Stimulated activated naive CD4-positive, alpha-beta T cell treated with Interleukin-2 at 50 U/mL for 16 hours (primary cell): ENCODE measurements around the gene LRP1.

Experiments used
- DNase-seq: peaks from one replicate; lab custom pipeline; 2025; lab: John Stamatoyannopoulos, UW

The LRP1 gene

DNA sequence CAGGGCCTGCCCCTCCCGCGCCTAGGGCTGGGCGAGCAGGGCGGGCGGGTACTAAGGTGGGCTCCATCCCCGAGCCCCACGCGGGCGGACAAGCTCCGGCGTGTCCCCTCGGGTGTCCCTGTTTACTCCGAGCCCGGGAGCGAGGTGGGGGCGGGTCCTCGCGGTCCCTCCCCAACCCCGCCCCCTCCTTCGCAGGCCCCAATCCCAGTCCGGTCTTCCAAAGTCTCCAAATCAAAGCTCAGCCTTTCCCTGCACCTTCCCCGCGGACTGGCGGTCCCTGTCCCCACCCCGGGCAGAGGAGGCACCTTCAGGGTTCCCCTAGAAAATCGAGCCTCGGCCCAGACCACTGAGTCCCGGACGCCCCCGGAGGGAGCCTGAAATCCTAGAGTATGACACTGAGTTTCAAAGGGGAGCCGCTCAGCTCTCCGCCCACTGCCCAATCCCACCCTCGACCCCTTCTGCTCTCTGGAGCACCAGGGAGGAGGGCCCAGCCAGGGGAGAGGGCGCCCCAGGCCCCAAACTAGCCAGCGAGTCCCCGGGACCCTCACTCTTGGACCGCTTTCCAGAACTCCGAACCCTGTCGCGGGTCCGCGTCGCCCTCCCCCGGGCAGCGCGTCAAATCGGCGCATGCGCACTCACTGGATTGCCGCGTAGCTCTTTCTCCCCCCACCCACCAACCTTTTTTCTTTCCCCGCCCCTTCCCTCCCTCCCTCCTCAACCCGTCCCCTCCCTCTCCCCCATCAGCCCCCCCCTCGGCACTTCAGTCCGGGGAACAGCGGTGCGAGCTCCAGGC lies at the start of gene LRP1:
TSS of gene LRP1 (plus strand) at position 758 of the 793 bp plus-strand sequence. CDS start 482 bp downstream, outside the sequence.
- peak; percentile 73 for DNase-seq

DNA sequence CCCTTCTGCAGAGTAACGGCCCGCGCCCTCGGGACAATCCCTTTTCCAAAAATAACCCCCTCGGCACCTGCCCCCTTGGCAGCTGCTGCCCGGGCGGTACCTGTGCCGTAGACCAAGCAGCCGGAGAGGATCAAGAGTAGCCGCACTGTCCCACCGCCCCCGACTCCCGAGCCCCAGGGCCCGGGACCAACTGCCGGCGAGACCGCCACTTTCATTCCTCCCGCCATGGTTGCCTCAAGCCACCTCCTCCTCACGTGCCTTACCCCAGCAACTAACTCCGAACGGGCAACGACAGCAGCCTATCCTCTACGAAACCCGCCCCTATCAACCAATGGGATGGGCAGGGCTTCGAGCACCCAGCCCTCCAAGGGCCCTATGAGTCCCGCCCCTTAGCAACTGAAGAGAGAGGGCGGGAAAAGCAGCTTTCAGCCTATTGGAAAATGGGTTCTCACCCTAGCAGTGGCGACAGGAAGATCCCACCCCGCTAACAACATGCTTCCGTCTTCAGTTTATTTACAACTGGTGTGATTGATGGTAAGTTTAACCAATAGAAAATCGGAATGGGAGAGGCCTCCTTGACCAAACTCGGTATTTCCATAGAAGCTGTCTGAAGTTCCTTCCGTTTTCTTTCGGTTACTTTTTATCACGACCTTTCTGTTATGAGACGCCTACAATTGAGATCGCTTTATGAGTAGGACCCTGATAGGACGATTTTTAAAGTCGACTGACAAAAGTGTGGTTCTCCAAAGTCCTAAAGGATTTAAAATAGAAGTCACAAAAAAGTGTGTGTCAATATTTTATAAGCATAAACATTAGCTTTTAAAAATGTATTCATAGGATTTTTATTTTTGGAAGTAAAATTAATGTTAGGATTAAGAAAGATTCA lies 49.5 kb upstream of the LRP1 start, which contains the start of gene NEMP1:
TSS of gene NEMP1 (minus strand) at position 273 of the 886 bp plus-strand sequence. CDS start at position 227, 46 bp downstream.
- peak; percentile 97 for DNase-seq

DNA sequence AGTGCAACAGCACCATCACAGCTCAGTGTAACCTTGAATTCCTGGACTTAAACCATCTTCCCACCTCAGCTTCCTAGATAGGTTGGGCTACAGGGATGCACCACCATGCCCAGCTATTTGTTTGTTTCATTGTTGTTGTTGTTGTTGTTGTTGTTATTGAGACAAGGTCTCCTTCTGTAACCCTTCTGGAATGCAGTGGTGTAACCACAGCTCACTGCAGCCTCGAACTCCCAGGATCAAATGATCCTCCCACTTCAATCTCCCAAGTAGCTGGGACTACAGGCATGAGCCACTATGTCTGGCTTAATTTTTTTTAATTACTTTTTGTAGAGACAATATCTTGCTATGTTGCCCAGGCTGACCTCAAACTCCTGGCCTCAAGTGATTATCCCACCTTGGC lies 48.5 kb upstream of the LRP1 start:
- no peak for DNase-seq

DNA sequence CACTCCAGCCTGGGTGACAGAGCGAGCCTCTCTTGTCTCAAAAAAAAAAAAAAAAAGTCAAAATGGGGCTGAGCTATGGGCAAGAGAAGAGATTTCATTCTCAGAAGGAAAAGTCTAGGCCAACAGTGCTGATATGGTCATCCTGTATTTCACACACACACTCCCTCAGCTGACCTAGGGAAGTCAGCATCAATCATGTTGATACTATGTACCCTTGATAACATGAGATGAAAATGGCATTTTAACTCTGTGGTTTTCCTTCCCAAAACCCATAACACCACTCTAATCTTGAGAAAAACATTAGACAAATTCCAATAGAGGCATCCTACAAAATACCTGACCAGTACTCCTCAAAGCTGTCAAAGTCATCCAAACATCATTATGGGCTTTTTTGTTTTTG lies 47.4 kb upstream of the LRP1 start:
- DNase-seq = no peak

DNA sequence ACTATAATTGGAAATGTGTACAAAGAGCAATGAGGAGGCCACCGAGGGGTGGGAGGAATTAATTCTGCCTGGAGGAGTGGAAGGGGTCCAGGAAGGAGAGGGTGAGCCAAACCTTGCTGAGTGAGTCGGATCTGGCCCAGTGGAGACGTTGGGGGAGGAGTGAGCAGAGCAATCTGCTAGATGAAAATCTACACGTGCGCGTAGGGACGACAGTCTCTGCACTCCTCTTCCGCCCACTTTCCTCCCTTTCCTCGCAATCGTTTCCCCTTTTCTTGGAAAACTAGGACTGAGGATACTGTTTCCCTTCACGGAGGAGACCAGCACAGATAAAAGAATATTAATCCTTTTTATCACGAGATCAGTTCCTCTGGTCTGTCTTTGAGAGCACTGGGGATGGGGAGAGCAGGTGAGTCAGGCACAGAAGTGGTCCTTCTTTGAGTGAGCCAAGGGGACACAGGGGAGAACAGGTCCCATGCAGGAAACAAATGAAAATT lies 42.2 kb upstream of the LRP1 start:
- no peak for DNase-seq

DNA sequence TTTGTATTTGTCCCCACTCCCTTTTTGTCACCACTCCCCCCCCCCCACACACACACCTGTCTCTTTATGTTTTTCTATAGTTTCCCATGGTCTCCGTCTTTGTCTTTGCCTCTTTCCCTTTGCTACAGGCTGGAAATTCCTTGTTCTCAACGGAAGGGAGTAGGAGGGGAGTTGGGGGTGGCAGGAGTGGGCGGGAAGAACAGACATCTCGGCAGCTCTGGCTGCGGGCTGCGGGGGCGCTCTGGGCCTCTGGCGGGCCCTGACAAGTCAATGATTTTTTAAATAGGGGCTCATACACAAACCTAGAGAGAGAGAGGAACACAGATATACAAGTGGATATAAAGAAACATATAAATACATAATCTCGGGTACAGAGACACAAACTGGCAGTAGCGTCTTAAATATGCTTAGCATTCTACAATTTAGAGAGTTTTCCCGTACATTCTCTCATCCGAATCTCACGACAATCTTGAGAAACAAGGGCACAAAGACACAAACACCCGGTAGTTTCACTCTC lies 41.7 kb upstream of the LRP1 start:
- peak; percentile 60 for DNase-seq

DNA sequence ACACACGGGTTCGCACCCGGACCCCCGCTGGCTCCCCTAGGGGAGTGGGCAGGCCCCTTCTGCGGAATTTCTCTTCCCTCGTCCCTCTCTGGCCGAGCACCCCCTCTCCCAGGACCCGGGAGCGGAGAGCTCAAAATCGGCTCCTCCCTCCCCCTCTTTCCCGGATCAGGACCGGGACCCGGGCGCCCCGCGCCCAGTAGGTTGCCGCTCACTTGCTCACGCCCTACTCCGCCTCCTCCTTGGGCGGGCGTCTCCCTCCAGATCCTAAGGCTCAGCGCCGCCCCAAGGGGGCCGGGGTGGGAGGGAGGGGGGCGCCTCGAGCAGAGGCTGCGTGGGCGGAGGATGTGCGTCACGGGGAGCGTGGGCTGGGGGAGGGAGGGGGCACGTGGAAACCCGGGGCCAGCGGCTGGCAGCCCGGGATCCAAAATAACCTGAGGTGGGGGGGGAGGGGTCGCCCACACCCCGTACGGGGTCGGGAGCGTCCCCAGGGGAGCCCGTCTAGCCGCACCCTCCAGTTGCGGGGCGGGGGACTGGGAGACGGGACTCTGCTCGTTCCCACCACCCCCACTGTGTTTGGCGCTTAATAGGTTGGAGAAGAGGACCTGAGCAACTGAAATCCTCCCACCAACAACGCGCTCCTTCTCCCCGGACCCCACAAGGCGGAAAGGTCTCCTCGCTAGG lies 41.1 kb upstream of the LRP1 start:
- peak; percentile 92 for DNase-seq

DNA sequence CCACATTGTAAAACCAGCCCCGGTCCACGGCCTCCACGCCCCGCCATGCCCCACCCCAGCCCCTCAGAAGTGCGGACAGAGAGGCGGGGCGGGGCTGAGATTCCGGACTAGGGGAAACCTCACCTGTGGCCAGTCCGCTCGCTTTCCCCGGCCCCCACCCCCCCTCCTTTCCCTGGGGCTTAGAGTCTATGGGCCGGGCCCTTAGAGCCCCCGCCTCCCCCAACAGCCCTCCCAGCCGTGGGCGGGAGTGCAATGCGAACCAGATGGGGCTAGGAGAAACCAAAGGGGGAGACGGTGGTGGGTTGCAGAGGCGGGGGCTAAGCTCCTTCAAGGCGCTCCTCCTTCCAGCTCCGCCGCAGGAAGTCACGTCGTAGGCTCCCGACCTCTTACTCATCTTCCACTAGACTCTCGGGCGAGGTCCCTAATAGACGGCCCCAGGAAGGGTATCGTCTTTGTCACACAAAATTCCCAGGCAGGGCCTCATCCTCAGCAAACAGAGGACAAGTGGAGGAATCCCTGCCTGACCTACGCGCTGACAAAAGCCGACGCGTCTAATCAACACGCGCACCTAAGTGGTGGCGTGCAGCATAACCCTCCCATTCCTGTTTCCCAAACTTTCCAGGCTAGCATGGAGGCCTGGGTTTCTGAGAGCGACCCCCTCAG lies 40.5 kb upstream of the LRP1 start:
- DNase-seq = peak; percentile 84

DNA sequence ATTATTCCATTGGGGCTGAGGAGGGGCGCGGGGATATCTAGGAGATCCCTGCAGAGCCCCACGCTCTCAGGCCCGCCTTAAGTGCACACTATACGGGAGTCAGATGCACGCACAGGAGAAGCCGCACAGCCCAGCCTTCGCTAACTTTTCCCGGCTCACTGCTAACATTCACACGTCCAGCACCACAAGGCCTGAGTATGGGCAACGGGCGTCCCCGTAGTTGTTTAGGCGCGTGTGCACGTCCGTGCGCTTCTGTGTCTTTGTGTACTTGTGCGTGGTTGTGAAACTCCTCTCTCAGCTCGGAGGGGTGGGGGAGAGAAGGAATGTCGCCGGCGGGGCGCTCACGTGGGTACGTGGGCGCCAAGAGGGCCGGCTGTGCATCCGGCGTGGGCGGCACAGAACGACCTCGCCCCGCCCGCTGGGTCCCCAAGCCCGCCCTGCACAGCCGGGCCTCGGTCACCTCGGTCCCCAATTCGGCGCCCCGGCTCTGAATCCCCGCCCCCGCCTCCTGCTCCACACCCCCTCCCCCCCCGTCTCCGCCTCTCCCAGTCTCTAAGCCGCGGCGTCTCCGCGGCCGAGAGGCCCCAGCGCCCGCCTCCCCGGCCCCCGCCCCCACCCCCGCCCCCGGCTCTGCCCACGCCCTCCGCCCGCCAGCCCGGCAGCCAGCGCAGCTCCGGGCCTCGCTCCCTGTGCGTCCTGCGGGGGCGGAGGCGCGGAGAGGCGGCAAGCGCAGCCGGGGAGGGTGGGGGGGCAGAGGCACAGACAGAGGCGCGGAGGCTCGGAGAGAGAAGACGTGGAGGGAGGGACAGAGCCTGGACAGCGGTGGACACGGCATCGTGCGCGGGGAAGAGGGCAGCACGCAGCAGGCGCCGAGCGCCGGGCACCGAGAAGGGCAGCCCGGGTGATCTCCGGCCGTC lies 39.7 kb upstream of the LRP1 start, which contains the start of gene NAB2:
TSS of gene NAB2 (plus strand) at position 761 of the 917 bp plus-strand sequence. CDS start 158 bp downstream, outside the sequence.
- DNase-seq = peak; percentile 86

DNA sequence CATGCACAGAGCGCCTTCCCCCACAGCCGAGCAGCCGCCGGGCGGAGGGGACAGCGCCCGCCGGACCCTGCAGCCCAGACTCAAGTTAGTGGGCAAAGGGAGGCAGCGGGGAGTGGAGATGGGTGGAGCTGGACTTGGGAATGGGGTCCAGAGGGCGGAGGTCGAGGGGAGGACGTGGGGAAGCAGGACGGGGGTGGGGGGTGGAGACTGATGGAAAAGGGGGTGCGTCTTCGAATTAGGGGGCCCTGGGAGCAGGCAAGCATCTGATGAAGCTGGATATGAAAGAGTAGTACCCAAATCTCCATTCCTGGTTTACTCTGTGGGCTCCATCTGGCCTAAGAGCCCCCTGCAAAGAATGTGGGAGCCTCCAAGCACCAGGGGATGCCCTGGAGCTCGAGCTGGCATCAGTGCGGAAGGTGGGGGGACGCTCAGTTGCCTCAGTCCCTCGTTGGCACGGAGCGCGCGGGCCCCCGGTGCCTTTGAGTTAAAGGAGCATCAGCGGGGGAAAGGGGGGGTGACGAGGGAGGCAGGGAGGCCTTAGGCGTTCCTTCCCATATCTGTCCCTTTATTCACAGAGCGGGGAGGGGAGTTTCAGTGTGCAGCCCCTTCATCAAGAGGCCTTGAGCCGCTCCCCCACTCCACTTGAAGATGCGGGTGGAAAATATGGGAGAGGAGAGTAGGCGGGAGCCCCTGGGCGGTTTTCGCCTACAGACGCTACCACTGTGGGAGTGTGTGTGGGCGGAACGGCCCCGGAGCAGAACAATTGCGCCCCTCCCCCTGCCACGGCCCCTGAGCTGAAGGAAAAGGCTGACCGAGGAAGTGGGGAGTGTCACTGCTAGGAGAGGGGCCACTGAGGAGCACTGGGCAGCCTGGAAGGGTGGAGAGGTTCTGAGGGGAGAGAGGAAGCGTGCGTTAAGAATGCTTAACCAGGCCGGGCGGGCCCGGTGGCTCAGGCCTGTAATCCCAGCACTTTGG lies 38.7 kb upstream of the LRP1 start:
- peak; percentile 62 for DNase-seq

DNA sequence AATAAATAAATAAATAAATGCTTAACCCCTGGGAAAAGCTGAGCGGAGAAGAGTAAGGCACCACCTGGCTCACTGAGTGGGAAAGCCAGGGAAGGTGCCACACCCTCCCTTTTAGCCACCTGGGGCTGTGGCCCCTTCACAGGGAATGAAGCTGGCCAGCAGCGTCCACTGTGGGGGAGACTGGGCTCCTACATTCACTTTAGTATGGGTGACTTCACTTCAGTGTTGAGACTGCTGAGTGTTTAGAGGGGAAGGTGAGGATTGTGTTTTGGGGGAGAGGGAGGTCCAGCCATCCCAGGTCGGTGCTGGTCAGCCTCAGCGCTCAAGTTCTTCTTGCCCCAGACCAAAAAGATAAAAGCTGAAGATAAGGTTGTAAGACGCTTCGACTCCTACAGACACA lies 37.8 kb upstream of the LRP1 start:
- no peak for DNase-seq

DNA sequence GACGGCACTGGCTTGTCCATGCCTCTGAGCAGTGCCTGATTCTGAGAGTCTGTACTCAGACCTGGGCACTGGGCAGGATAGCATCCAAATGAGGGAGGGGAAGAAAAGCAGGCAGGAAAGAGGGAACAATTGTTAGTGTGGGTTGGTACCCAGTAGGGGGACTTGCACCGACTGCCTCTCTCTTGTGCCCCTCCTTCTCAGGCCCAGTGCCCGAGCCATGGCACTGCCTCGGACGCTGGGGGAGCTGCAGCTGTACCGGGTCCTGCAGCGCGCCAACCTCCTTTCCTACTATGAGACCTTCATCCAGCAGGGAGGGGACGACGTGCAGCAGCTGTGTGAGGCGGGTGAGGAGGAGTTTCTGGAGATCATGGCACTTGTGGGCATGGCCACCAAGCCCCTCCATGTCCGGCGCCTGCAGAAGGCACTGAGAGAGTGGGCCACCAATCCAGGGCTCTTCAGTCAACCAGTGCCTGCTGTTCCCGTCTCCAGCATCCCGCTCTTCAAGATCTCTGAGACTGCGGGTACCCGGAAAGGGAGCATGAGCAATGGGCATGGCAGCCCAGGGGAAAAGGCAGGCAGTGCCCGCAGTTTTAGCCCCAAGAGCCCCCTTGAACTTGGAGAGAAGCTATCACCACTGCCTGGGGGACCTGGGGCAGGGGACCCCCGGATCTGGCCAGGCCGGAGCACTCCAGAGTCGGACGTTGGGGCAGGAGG lies 37.2 kb upstream of the LRP1 start:
- no peak for DNase-seq

DNA sequence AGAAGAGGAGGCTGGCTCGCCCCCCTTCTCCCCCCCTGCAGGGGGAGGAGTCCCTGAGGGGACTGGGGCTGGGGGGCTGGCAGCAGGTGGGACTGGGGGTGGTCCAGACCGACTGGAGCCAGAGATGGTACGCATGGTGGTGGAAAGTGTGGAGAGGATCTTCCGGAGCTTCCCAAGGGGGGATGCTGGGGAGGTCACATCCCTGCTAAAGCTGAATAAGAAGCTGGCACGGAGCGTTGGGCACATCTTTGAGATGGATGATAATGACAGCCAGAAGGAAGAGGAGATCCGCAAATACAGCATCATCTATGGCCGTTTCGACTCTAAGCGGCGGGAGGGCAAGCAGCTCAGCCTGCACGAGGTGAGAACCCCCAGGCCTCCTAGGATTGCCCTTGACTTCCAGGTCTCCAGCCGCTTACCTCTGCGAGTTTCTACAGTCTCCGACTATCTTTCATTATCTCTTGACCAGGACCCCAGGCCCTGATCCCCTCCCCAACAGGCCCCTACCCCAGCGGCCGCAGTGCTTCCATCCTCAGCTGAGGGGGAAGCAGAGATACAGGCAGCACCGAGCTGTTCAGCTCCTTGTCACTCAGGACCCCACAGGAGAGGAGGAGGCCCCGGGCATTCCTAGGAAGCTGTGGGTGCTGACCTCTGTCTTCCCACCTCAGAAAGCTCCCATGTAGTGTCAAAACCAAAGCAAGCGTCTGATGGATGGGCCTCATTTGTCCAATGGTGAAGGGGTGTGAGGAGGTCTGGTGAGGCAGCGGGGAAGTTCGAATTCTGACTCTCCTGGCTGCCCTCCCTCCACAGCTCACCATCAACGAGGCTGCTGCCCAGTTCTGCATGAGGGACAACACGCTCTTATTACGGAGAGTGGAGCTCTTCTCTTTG lies 36.4 kb upstream of the LRP1 start:
- DNase-seq = no peak

DNA sequence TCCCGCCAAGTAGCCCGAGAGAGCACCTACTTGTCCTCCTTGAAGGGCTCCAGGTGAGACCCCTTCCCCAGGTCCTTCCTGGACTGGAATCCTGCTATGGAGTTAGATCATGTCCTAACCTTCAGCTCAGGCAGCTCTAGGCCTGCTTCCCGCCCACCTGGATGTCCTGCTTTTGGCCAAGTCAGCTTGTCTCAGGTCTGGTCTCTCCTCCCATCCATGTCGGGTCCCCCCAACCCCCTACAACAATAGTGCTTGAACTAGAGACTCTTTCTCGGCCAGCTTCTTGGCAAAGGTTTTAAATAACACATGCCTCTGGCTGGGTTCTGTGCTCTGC lies 35.8 kb upstream of the LRP1 start:
- no peak for DNase-seq

DNA sequence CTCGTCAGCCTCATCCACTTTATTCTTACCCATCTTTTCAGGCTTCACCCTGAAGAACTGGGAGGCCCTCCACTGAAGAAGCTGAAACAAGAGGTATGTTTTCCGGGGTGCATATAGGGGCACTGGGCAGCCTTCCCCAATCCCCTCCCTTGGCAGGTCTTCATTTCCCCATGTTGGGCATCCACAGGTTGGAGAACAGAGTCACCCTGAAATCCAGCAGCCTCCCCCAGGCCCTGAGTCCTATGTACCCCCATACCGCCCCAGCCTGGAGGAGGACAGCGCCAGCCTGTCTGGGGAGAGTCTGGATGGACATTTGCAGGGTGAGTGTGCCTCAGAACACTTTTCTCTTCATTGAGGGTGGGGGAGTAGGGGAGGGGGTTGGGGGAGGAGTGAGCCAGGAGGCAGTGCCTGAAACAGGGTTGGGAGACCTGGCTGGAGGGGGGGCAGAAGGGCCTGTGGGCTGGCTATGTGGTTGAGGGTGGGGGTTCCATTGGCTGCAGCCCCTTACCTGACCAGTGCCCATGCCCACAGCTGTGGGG lies 35.3 kb upstream of the LRP1 start:
- no peak for DNase-seq

DNA sequence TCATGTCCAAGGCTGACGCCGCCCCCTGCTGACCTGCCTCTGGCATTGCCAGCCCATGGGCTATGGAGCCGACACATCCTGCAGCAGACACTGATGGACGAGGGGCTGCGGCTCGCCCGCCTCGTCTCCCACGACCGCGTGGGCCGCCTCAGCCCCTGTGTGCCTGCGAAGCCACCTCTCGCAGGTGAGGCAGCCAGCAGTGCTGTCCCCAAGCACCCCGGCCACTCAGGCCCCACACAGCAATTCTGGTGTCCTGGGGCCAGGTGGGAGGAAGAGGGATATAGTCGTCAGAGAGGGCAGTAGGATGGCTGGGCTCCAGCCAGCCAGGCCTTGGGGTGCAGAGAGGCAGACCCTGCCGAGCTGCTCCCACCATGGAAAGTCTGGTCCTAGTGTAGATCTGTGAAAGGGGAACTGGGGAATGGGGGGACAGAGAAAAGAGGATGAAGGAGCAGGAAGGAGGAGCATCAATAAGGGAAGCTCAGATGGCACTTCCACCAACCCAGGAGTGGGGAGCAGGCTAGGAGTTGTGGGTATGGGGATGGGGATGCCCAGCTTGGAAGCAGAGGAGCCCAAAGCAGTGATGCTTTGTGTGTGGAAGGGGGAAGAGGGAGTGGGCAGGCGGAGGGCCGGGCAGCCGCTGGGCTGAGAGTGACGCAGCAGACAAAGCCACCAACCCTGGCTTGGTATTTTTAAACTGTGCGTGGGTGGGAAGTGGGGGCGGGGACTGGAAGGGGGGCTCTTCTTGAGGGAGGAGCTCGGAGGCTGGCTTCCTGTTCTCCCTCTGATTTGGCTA lies 34.7 kb upstream of the LRP1 start:
- peak; percentile 64 for DNase-seq
